NCI-H1417 treated with DMSO at 0.1 percent for 48 hours (cell line): ENCODE data around the gene METTL8.
"Not testable (repeated sequence)": the region's sequence is repeated elsewhere in the genome, so short reads cannot be mapped to it uniquely, and the experiment has no call there.

Experiments used
- DNase-seq: peaks from one replicate; lab custom pipeline; 2025; lab: John Stamatoyannopoulos, UW

The METTL8 gene

DNA sequence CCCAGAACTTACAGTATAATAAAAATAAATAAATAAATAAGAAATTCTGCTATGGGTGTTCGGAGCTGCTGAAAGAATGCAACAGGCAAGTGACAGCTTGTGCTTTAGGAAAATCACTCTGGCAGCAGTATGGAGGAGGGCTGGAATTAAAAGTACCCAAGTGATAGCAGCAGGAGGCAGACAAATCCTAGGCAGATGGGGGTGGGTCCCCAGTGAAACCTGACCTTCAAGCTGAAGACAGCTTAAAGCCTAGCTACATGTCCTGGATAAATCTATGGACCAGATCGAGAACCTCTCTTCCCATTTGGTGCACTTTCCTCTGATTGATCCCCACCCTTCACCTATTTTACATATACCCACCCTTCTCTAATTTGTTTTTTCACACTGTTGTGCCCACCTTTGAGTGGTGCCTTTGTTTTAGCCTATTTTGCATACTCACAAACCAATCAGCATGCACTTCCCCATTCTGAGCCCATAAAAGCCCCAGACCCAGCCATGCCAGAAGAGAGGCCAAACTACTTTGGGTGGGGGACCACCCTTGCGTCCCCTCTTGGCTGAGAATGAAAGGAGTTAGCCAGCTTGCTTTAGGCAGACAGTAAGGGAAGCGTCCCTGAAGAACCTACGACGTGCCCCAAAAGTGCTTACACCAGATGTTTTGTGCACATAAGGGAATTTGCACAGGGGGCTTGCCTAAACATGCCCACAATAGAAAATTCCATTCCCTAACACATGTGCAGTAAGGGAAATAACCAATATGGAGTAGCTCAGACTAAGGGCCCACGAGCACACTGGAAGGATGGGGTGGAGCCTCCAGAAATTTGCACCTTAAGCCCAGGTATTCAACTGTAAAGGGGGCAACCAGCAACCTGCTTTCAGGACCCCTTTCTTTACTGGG, 3.0 kb downstream of the METTL8 start:
- DNase-seq: no peak

GRCh38 chr2:171422710-171423495, 10.9 kb downstream of the METTL8 start:
- not testable (repeated sequence) for DNase-seq

GRCh38 chr2:171420728-171421563, 12.8 kb downstream of the METTL8 start:
- DNase-seq: no peak

GRCh38 chr2:171419333-171419732, 14.5 kb downstream of the METTL8 start:
- no peak for DNase-seq

DNA sequence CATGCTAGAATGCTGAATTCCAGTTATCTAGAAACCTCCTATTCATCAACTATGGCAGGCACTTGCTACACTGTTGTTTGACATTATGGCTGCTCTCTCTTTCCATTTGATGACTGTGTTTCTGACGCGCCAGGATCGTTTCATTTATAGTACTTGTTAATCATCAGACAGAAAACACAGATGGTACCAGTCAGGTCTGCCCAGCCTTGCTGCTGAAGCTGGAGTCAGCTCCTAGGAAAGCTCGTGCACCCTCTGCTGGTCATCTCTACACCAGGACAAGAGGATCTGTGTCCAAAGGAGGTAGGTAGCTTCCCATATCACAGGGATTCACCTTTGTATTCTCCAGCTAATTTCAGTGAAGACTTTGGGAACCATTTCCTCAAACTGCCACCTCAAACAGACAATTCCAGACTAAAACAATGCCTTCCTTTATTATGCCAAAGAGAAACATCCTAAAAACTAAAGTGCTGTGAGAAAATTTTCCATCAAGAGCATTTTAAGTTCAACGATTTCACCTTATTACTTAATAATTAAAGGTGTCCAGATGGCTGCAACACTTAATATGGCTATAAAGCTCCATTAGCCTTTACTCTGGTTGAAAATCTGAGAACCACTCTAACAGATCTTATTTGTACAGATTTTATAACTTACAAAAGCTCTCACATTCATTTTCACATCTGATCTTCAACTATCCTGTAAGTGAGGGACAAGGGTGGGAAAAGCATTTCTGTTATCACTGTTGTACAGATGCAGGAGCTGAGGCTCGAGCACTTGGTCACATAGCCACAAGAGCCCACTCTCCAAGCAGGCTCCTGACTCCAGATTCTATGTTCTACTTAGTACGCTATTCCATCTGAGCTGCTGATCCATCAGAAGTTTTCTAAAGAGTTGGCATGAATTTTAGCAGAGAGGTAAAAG, 17.5 kb downstream of the METTL8 start:
- DNase-seq: no peak

DNA sequence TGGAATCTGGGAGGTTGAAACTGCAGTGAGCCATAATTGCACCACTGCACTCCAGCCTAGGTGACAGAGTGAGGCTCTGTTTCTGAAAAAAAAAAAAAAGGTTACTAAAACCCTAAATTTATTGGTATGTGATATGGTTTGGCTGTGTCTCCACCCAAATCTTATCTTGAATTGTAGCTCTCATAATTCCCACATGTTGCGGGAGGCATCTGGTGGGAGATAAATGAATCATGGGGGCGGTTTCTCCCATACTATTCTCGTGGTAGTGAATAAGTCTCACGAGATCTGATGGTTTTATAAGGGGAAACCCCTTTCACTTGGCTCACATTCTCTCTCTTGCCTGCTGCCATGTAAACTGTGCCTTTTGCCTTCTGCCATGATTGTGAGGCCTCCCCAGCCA, 19.1 kb downstream of the METTL8 start:
- DNase-seq: not testable (repeated sequence)

DNA sequence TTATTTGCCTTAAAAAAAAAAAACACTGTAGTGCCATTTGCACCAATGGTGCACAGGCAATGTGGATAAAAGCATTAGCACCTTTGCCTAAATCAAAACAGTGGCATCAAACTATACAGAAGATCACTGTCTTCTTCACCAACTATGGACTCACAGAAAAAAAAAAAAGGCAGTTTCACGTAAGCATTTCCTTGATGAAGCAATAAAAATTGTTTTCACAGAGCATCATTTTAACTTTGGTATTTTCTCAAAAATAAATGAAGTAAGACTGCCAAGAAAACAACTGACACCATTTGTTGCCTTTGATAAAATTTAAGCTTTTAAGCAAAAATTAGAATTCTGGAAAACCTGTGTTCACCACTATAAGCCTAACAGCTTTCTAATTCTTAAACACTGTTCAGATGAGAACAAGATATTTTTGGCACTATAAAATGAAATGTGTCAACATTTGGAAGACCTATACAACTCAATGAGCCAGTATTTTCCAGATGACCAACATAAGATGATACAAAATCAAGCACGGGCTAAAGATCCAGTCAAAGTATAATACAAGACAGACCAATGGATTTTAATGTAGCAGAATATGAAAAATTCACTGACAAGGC, 21.1 kb downstream of the METTL8 start:
- DNase-seq: no peak

DNA sequence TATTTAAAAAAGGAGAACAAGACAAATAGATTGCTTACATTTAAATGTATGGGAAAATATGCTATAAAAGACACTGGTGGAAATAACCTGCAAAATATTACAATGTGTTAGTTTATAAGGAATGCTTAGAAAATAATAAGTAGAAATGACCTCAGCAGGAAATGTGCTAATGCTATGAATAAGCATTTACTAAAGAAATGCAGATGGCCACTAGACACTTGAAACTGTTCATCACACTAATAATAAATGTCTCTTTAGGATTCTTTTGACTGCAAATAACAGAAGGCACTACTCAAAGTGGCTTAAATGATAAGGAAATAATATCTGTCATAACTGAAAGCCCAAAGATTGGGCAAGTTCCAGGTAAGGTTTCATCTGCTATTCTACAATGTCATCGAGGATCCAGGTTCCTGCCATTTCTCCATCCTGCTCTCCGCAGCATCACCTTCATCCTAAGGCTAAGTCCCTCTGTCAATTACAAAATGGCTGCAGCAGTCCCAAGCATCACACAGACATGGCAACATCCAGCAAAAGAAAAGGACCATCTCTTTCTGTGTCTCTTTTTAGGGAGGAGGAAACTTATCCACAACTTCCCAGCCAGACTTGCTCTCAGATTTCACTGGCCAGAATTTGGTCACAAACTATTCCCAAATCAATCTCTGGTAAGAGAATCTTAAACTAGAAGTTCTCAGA, 21.9 kb downstream of the METTL8 start:
- DNase-seq: no peak

DNA sequence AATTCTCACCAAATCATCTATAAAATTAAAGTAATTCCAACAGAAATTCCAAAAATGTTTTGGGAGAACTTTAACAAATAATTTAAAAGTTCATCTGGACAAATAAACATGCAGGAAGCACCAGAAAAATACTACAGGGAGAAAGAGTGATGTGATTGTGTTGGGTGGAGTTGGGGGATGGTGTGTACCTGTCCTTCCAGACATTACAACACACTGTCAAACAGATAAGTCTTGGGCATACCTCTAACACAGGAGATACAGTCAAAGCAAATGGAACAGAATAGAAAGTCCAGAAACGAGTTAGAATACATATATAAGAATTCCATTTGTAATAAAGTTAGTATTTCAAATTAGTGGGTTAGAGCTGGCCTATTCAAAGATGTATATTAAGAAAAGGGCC, 22.6 kb downstream of the METTL8 start:
- no peak for DNase-seq

DNA sequence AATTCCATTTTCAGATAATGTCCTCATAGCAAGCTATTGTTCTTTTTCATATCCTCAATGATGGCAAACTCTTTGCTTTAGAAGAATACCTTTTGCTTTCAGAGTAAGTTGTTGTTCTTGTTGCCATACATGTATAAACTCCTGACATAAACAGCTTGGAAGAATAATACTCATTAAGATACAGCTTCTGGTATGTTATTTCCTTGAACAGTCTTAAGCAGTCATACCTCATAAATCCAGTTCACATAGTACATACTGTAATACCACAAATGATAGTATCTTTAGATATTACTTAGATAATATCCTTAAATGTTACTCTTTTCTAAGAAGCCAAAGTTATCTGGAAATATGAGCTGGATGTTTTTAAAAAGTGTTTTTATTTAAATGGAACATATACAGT, 23.2 kb downstream of the METTL8 start:
- no peak for DNase-seq

DNA sequence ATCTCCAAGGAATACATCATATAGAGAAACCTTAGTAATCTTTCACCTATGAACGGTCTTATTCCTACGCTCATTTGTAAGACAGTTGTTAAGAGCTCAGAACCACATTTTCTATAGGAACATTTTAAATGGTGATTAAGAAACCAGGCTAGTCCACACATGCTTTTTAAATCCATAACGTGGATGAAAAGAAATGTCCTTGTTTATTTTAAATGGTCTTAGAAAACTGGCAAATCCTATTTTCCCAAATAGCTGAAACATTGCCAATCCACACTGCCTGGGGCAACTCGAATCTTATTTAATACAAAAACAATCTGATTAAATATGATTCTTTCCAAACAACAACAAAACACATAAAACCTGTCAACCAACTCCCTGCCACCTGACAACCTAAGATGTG, 23.7 kb downstream of the METTL8 start:
- DNase-seq: no peak

- DNase-seq: no peak
Measured at GRCh38 chr2:171409436-171409971, 24.3 kb downstream of the METTL8 start.

DNA sequence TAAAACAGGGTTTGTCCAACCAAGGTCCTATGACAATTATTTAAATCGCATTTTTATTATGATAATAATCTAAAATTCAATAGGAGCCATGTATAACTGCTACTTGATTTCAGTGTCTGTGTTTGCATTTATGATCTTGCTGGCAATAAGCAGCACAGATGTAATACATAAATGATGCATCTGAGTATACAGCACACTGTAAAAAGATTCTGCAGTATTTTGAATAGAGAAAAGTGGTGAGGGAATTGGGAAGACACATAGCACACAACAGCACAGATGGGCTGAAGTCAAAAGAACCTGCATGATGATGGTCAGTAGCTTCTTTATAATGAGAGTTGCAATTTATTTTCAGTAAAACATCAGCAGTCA, 26.1 kb downstream of the METTL8 start:
- no peak for DNase-seq

DNA sequence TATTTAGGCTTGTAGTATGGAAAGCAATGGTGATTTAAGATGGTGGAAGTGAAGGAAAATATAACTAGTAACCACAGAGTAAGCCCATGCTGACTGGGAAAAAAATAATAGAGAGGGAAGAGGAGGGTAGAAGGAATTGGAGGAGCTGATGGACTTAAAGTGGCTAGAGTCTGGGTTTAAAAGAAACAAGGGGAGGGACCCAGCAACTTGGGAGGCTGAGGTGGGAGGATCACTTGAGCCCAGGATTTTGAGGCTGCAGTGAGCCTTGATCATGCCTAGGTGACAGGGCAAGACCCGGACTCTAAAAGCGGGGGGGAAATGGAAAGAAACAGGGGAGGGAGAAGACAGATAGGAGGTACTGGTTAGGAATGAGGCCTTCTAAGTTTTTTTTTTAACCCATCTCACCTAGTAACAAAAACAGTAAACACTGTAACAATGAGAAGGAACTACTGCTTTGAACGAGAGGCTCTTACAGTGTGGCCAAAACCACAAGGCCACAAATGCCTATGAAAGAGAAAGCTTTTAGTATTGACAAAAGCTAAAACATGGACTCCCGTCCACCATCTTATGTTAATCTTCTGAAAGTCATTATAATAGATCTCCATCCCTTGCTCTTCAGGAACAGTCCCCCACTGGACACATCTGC, 26.6 kb downstream of the METTL8 start:
- no peak for DNase-seq

DNA sequence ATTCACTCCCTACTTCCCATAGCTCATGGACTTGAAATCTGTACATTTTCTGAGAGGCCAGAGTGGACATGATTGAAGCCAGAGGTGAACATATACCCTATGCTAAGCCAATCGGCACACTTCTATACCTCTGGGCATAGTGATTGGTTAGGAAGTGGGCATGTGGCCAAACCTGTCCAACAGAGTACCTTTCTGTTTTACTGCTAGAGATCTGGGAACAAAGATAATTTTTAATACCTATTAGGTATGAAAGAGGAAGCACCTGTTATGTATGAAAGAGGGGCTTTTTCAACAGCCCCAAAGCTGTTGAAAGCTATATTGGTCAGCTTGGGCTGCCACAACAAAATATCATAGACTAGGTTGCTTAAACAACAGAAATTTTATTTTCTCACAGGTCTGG, 27.7 kb downstream of the METTL8 start:
- no peak for DNase-seq

- DNase-seq: no peak
Measured at GRCh38 chr2:171405546-171405945, 28.2 kb downstream of the METTL8 start.

- DNase-seq: no peak
Measured at GRCh38 chr2:171404719-171405118, 29.1 kb downstream of the METTL8 start.

GRCh38 chr2:171404261-171404660, 29.5 kb downstream of the METTL8 start:
- no peak for DNase-seq

DNA sequence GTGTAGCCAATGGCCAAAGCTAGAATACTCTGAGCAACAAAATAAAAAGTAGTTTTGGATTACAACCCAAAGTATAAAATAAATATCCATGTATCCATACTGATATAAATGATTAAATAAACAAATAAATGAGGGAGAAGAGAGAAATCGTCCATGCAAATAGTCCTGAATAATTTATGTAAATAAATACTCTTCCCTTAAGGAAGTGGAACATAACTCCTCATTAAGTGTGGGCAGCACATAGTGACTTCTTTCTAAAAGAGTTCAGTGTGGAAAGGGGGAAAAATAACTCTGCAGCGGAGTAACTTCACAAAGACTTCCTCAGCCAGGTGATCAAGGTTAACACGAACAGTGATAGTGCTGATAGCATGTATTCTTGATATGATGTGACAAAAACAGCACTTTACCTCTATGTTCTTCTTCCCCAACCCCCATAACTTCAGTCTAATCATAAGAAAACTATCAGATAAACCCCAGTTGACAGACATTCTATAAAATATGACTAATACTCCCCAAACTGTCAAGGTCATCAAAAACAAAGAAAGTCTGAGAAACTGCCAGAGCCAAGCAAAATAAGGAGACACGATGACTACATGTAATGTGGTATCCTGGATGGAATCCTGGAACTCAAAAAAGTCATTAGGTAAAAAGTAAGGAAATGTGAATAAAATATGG, 30.7 kb downstream of the METTL8 start:
- DNase-seq: no peak
